GM19351 (cell line): ENCODE measurements around the gene PFDN1.

ENCODE experiments used
- ATAC-seq: cut with Tn5 transposase; IDR thresholded peaks from one replicate; pipeline ENCODE4 v1.9.1; 2021; ENCODE audit warnings: mild to moderate bottlenecking, moderate library complexity; ENCODE audit not compliant: unreplicated experiment

PFDN1 gene

GRCh38 chr5:140261403-140262171, 41.3 kb downstream of the PFDN1 start:
- ATAC-seq = no peak

GRCh38 chr5:140260089-140260656, 42.7 kb downstream of the PFDN1 start:
- ATAC-seq = no peak

- no peak for ATAC-seq
Observed at GRCh38 chr5:140259500-140259899, 43.4 kb downstream of the PFDN1 start.

- no peak for ATAC-seq
Observed at GRCh38 chr5:140258873-140259272, 44.0 kb downstream of the PFDN1 start.

DNA sequence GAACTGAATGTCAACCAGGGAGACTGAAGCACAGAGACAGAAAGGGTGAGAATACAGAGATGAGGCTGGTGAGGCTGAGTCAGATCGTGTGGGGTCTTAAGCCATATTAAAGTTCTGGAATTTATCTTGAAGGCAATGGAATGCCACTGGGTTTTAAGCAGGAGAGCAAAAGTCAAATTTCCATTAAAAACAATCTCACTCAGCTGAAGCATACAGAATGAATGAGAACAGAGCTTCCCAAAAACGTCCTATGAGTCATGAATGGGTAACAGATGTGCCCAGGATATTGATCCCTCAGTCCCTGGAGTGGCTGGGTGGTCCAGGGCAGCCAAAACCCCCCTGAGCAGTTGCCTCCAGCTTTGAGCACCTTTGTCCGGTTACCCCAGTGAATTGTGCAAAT, 44.9 kb downstream of the PFDN1 start:
- ATAC-seq = no peak

DNA sequence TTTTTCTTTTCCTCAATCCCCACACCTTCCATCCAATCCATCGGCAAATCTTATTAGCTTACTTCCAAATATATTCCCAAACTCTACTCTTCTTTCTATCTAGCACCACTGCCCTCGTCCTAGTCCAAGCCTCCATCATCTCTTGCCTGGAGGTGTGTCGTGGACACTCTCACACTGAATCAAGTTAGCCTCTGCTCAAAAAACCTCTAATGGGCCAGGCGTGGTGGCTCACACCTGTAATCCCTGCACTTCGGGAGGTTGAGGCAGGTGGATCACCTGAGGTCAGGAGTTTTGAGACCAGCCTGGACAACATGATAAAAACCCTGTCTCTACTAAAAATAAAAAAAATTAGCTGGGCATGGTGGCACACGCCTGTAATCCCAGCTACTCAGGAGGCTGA, 46.2 kb downstream of the PFDN1 start:
- no peak for ATAC-seq

DNA sequence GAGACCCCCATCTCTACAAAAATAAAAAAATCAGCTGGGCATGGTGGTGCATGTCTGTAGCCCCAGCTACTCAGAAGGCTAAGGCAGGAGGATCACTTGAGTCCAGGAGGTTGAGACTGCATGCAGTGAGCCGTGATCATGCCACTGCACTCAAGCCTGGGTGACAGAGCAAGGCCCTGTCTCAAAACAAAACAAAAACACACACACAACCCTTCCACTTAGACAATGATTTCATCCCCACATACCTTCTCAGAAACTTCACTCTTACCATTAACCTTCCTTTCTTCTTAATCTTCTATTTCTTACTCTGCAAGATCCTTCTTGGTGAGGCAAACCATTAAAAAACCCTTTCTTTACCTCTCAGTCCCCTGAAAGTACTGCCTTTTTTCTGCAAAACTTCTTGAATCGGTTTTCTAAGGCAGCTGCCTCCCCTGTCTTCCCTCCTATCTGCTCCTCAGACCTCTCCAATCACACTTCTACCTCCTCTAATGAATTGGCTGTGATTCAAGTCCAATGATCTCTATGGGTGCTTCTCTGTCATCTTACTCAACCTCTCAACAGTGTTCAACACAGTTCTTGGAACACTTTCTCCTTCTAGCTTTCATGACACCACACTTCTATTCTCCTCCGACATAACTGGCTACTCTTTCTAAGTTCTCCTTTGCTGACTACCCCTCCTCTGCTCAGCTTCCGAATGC, 47.3 kb downstream of the PFDN1 start:
- ATAC-seq = no peak

DNA sequence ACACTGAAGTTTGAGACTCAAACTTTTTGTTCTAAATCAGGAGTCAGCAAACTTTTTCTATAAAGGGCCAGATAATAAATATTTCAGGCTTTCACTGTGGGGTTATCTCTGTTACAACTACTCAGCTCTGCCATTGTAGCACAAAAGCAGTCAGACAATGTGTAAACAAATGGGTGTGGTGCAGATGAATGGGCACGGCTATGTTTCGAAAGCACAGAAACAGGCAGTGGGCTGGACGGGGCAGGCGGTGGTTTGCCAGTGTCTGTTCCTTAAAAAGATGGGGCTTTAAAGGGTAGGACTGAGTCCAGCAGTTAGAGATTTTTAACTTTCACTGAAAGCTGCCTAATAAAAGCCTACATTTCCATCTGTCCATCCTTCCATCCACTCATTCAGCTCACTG, 48.9 kb downstream of the PFDN1 start:
- no peak for ATAC-seq

DNA sequence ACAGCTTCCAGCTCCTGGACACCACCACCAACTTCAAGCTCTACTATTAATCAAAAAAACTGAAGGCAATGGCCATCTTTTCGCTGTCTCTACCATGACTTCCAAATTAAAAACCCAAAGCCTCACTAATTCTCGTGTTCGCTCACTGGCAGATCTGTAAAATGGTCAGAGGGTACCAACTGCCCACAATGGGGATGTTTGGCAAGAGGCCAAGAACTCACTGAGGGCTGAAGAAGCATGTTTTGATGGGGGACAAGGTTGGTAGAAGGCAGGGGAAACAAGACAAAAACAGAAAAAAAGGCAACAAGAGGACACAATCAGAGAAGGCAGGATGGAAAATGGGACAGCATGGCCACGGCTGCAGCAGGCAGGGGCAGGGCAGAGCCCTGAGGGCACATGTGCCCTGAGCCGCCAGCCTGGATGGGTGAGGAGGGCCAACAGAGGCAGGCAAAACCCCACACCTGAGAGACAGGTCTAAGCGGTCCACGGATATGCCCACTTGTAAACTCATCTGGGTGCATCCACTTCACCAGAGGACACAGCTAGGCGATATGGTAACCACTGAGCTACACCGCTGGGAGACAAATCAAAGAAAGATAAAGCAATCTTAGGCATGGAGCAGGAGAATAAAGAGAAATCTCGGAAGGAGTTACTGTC, 50.3 kb downstream of the PFDN1 start:
- no peak for ATAC-seq

GRCh38 chr5:140251527-140251973, 51.4 kb downstream of the PFDN1 start:
- peak; percentile 75 for ATAC-seq

DNA sequence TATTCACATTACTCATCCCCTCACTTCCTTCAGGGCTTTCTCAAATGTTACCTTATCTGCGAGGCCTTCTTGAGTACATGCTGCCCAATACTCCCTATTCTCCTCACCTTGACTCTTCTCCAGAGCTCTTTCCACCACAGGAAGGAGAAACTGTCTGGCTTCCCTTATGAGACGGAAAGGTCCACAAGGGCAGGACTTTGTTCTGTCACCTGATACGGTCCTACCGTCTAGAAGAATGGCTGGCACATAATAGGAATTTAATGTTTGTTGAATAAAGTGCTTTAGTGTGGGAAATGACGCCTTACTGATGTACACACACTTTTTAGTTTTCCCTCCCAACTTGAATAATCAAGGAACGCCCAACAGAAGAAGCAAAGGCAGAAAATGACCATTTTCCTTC, 52.5 kb downstream of the PFDN1 start:
- ATAC-seq = no peak

GRCh38 chr5:140249536-140249935, 53.4 kb downstream of the PFDN1 start:
- no peak for ATAC-seq

- no peak for ATAC-seq
Observed at GRCh38 chr5:140248414-140248813, 54.5 kb downstream of the PFDN1 start.

- ATAC-seq = no peak
Observed at GRCh38 chr5:140246378-140247122, 56.4 kb downstream of the PFDN1 start.

- no peak for ATAC-seq
Observed at GRCh38 chr5:140245926-140246325, 57.0 kb downstream of the PFDN1 start.

- no peak for ATAC-seq
Observed at GRCh38 chr5:140245341-140245740, 57.6 kb downstream of the PFDN1 start.

- peak; percentile 79 for ATAC-seq
Observed at GRCh38 chr5:140244525-140245025, 58.3 kb downstream of the PFDN1 start.

DNA sequence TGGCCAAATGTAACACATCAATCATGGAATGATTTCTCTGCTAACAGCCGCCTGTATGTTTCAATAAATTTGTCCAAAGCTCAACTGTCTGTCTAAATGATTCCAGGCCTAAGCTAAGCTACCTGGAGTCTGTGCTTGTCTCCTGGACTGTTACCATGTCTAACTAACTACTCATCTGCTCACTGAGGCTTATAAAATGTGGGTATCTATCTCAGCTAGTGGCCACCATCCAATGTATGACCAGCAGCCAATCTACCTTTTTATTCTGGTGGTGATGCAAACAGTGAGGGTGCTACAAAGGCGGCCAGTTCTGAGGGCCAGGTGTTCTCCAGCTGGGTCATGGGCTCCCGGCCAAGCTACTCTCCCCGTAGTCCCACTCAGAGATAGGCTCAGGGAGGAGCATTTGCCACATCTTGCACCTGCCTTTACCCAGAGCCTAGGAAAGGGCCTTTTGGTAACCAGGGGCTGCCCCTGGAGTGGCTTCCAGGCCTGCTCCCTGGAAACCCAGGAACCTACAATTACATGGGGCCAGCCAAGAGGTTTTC, 59.1 kb downstream of the PFDN1 start:
- no peak for ATAC-seq

GRCh38 chr5:140242890-140243585, 59.9 kb downstream of the PFDN1 start:
- no peak for ATAC-seq

DNA sequence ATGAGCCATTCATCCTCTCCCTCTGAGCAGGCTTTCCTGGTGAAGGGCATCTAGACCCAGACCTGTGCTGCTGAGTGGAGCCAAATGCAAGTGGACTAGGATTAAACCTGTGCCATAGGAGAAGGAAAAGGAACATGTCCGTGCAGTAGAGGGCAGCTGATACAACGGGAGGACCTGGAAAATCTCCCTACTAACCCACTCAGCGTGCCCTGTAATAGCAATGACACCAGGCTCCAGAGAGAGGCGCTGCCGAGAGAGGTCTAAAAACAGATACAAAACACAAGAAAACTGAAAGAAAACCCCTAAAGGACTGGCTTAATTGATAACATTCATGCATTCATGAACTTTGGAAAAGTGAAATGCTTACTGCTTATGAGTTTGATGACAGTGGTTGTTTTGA, 60.8 kb downstream of the PFDN1 start:
- no peak for ATAC-seq
